Nephron (organoid): Measurements from ENCODE around the gene ELK3.

ENCODE experiments used
- H3K27ac Mint-ChIP-seq, 3 experiments: 2 replicates each; pipeline ENCODE4 v1.8.0; 2020; ENCODE audit warnings: mixed read lengths in 3 of 3, mild to moderate bottlenecking in 2 of 3, moderate library complexity in 1 of 3
- H3K27me3 Mint-ChIP-seq: 2 replicates; pipeline ENCODE4 v1.8.0; 2021; ENCODE audit warnings: low read depth, mild to moderate bottlenecking, moderate library complexity, mixed read lengths
- H3K36me3 Mint-ChIP-seq: 2 replicates; pipeline ENCODE4 v1.8.0; 2020; ENCODE audit warnings: low read depth, mixed read lengths
- H3K4me1 Mint-ChIP-seq: 2 replicates; pipeline ENCODE4 v1.8.0; 2020; ENCODE audit warnings: mixed read lengths
- H3K4me3 Mint-ChIP-seq, 3 experiments: 2 replicates each; pipeline ENCODE4 v1.8.0; 2020; ENCODE audit warnings: mild to moderate bottlenecking in 3 of 3, mixed read lengths in 3 of 3, moderate library complexity in 2 of 3
- H3K9me3 Mint-ChIP-seq: 2 replicates; pipeline ENCODE4 v1.8.0; 2020; ENCODE audit warnings: mixed read lengths
- CTCF ChIP-seq, 3 experiments: fragments of 200-600 bp; sonication (generic); IDR thresholded peaks; one replicate each; pipeline ENCODE4 v1.5.0; 2021; ENCODE audit warnings: antibody characterized with exemption in 3 of 3; ENCODE audit not compliant: unreplicated experiment in 3 of 3

ELK3 gene

GRCh38 chr12:96193725-96194575, at the start of gene ELK3:
Gene ELK3 (plus strand): TSS chr12:96194375.
- no peak for TF ChIP-seq CTCF (IDR thresholded peaks at IDR 0.05; ENCODE audit: unreplicated experiment in 3 of 3)
- Mint-ChIP-seq H3K4me3 (peak within 1 kb of the TSS; percentile 93 to 100 (median 97)), H3K4me1 (peaks cover 15% of the 10 kb centered on the region), H3K36me3 (no peaks in the 10 kb centered on the region), H3K27me3 (peaks cover 8% of the 10 kb centered on the region), H3K27ac (peak within 1 kb of the TSS; percentile 97 to 99 (median 97)), H3K9me3 (peaks cover 2% of the 10 kb centered on the region)

GRCh38 chr12:96146747-96147146, 47.4 kb upstream of the ELK3 start:
- Mint-ChIP-seq H3K27me3 (no peaks in the 10 kb centered on the region), H3K4me3 (no peak overlapping the region), H3K9me3 (no peaks in the 10 kb centered on the region), H3K27ac (no peak overlapping the region), H3K4me1 (no peaks in the 10 kb centered on the region), H3K36me3 (no peaks in the 10 kb centered on the region)
- no peak for TF ChIP-seq CTCF (IDR thresholded peaks at IDR 0.05; ENCODE audit: unreplicated experiment in 3 of 3)

GRCh38 chr12:96150442-96150841, 43.7 kb upstream of the ELK3 start:
- no peak for TF ChIP-seq CTCF (IDR thresholded peaks at IDR 0.05; ENCODE audit: unreplicated experiment in 3 of 3)
- no peak overlapping the region for H3K27ac Mint-ChIP-seq
- H3K4me1 Mint-ChIP-seq = no peaks in the 10 kb centered on the region
- H3K4me3 Mint-ChIP-seq = no peak overlapping the region
- H3K36me3 Mint-ChIP-seq = no peaks in the 10 kb centered on the region
- no peaks in the 10 kb centered on the region for H3K9me3 Mint-ChIP-seq
- H3K27me3 Mint-ChIP-seq = no peaks in the 10 kb centered on the region

- H3K27ac Mint-ChIP-seq = no peak overlapping the region
- H3K27me3 Mint-ChIP-seq = no peaks in the 10 kb centered on the region
- no peaks in the 10 kb centered on the region for H3K36me3 Mint-ChIP-seq
- H3K4me3 Mint-ChIP-seq = no peak overlapping the region
- no peaks in the 10 kb centered on the region for H3K9me3 Mint-ChIP-seq
- no peak for TF ChIP-seq CTCF (IDR thresholded peaks at IDR 0.05; ENCODE audit: unreplicated experiment in 3 of 3)
- H3K4me1 Mint-ChIP-seq = no peaks in the 10 kb centered on the region
Observed at GRCh38 chr12:96152164-96152563, 42.0 kb upstream of the ELK3 start.

- no peaks in the 10 kb centered on the region for H3K4me1 Mint-ChIP-seq
- H3K36me3 Mint-ChIP-seq = no peaks in the 10 kb centered on the region
- no peak overlapping the region for H3K27ac Mint-ChIP-seq
- H3K4me3 Mint-ChIP-seq = no peak overlapping the region
- H3K27me3 Mint-ChIP-seq = no peaks in the 10 kb centered on the region
- H3K9me3 Mint-ChIP-seq = no peaks in the 10 kb centered on the region
- TF ChIP-seq CTCF (IDR thresholded peaks at IDR 0.05; ENCODE audit: unreplicated experiment in 3 of 3) = no peak
Observed at GRCh38 chr12:96153131-96153725, 40.9 kb upstream of the ELK3 start.
